SK-N-SH (cell line): Measurements from ENCODE around the gene SPSB4. TPM values are rescaled to one million over a fixed set of nuclear protein-coding genes. Genes with fewer than 3 reads are reported as not detected.

Experiments used
- CTCF ChIA-PET: fragments of 300-600, 350-600 bp; formaldehyde crosslinking; extraction: SDS; loops from one replicate; lab custom pipeline; 2021; lab: Yijun Ruan, JAX
- POLR2A ChIA-PET: fragments of 350-600 bp; sonication (Branson Sonifier 250); formaldehyde crosslinking; extraction: SDS; loops from one replicate; lab custom pipeline; 2020; ENCODE audit warnings: antibody characterized with exemption, inconsistent platforms; lab: Yijun Ruan, JAX
- DNase-seq: peaks from one replicate; pipeline ENCODE4 v3.0.0; 2012
- H2AFZ ChIP-seq: fragments of 200-600 bp; sonication (generic); 2 replicates; pipeline ENCODE4 v1.8.1; 2016; ENCODE audit warnings: antibody characterized with exemption, mild to moderate bottlenecking, low read depth
- H3F3A ChIP-seq: fragments of 200-600 bp; sonication (generic); replicated peaks from 2 replicates; pipeline ENCODE3; 2016; ENCODE audit warnings: antibody characterized with exemption, mild to moderate bottlenecking; ENCODE audit not compliant: insufficient read depth
- H3K27ac ChIP-seq, 2 experiments: fragments of 200-500 bp in 1 of 2; fragments of 200-600 bp in 1 of 2; sonication (Bioruptor generic) in 1 of 2; sonication (generic), shearing (Covaris generic) in 1 of 2; 2 replicates each; pipeline versions ENCODE4 v1.5.1 to v1.6.1; 2014 to 2016; ENCODE audit warnings: low read depth in 2 of 2, inconsistent platforms in 1 of 2, low read length in 1 of 2, mild to moderate bottlenecking in 1 of 2, mixed read lengths in 1 of 2
- H3K27me3 ChIP-seq: fragments of 200-600 bp; sonication (generic), shearing (Covaris generic); 2 replicates; pipeline ENCODE4 v1.6.1; 2016; ENCODE audit warnings: mixed run types; ENCODE audit not compliant: insufficient read depth
- H3K36me3 ChIP-seq, 2 experiments: fragments of 200-500 bp in 1 of 2; fragments of 200-600 bp in 1 of 2; sonication (Bioruptor generic) in 1 of 2; sonication (generic) in 1 of 2; replicated peaks in 1 of 2; 2 replicates each; pipeline versions ENCODE3 to v1.5.1; 2014 to 2016; ENCODE audit warnings: low read length in 1 of 2, mild to moderate bottlenecking in 1 of 2; ENCODE audit not compliant: insufficient read depth in 2 of 2, control insufficient read depth in 1 of 2
- H3K4me1 ChIP-seq, 2 experiments: fragments of 200-500 bp in 1 of 2; fragments of 200-600 bp in 1 of 2; sonication (Bioruptor generic) in 1 of 2; sonication (generic), shearing (Covaris generic) in 1 of 2; 2 replicates each; pipeline versions ENCODE4 v1.5.1 to v1.6.1; 2014 to 2016; ENCODE audit warnings: low read depth in 1 of 2, low read length in 1 of 2, mixed run types in 1 of 2; ENCODE audit not compliant: insufficient read depth in 2 of 2, control insufficient read depth in 1 of 2
- H3K4me2 ChIP-seq: fragments of 200-600 bp; sonication (generic), shearing (Covaris generic); 2 replicates; pipeline ENCODE4 v1.6.1; 2017; ENCODE audit warnings: mixed run types
- H3K4me3 ChIP-seq, 2 experiments: fragments of 200-500 bp in 1 of 2; fragments of 200-600 bp in 1 of 2; sonication (Bioruptor generic) in 1 of 2; sonication (generic), shearing (Covaris generic) in 1 of 2; 2 replicates each; pipeline versions ENCODE4 v1.5.1 to v1.8.1; 2014 to 2016; ENCODE audit warnings: low read depth in 2 of 2, inconsistent platforms in 1 of 2, low read length in 1 of 2, mild to moderate bottlenecking in 1 of 2, mixed read lengths in 1 of 2, moderate library complexity in 1 of 2
- H3K79me2 ChIP-seq: fragments of 200-600 bp; sonication (generic); 2 replicates; pipeline ENCODE4 v1.8.1; 2017; ENCODE audit warnings: mild to moderate bottlenecking; ENCODE audit not compliant: insufficient read depth
- H3K9ac ChIP-seq: fragments of 200-600 bp; sonication (generic); 2 replicates; pipeline ENCODE4 v1.6.1; 2017; ENCODE audit warnings: mixed run types
- H3K9me2 ChIP-seq: fragments of 200-600 bp; sonication (generic); 2 replicates; pipeline ENCODE4 v1.6.1; 2017; ENCODE audit warnings: mixed run types
- H3K9me3 ChIP-seq: fragments of 200-600 bp; sonication (generic); 2 replicates; pipeline ENCODE4 v1.6.1; 2017; ENCODE audit warnings: mixed run types, mild to moderate bottlenecking, moderate library complexity
- H4K20me1 ChIP-seq: fragments of 200-600 bp; sonication (generic); 2 replicates; pipeline ENCODE4 v1.6.1; 2017; ENCODE audit warnings: mild to moderate bottlenecking, mixed run types; ENCODE audit not compliant: insufficient read depth
- CHD2 ChIP-seq: fragments of 150-350 bp; IDR thresholded peaks from 2 replicates; pipeline ENCODE4 v1.6.1; 2018; ENCODE audit warnings: low read length; ENCODE audit not compliant: partially characterized antibody
- CTCF ChIP-seq: fragments of 200-600 bp; sonication (generic); IDR thresholded peaks from 2 replicates; pipeline ENCODE4 v1.6.1; 2017; ENCODE audit warnings: antibody characterized with exemption, mild to moderate bottlenecking, moderate library complexity
- EP300 ChIP-seq, 2 experiments: IDR thresholded peaks; 2 replicates each; pipeline versions ENCODE4 v1.4.0 to v1.6.1; 2012; ENCODE audit warnings: borderline replicate concordance in 1 of 2, low read depth in 1 of 2, low read length in 1 of 2
- FOSL2 ChIP-seq: IDR thresholded peaks from 2 replicates; pipeline ENCODE4 v1.4.0; 2012; ENCODE audit warnings: low read depth, mild to moderate bottlenecking, moderate library complexity, borderline replicate concordance
- FOXJ3 ChIP-seq: sonication (generic); formaldehyde crosslinking; IDR thresholded peaks from 2 replicates; pipeline ENCODE4 v1.5.1; 2020; ENCODE audit warnings: mild to moderate bottlenecking, missing genetic modification reagents
- FOXM1 ChIP-seq: IDR thresholded peaks from 2 replicates; pipeline ENCODE4 v1.4.0; 2012; ENCODE audit warnings: low read depth, mild to moderate bottlenecking
- GATA2 ChIP-seq: sonication (generic); formaldehyde crosslinking; IDR thresholded peaks from 2 replicates; pipeline ENCODE4 v1.5.0; 2020; ENCODE audit warnings: mild to moderate bottlenecking, missing genetic modification reagents
- JUND ChIP-seq: IDR thresholded peaks from 2 replicates; pipeline ENCODE4 v1.4.0; 2012
- NFIC ChIP-seq: IDR thresholded peaks from 2 replicates; pipeline ENCODE4 v1.4.0; 2012; ENCODE audit warnings: borderline replicate concordance
- RCOR1 ChIP-seq: fragments of 150-350 bp; IDR thresholded peaks from 2 replicates; pipeline ENCODE4 v1.6.1; 2017; ENCODE audit warnings: antibody characterized with exemption, low read length
- RFX5 ChIP-seq: IDR thresholded peaks from 2 replicates; pipeline ENCODE4 v1.6.1; 2012; ENCODE audit warnings: mild to moderate bottlenecking, improper control_type of control experiment, low read length
- RXRA ChIP-seq: IDR thresholded peaks from 2 replicates; pipeline ENCODE4 v1.4.0; 2012; ENCODE audit warnings: low read depth, mild to moderate bottlenecking, borderline replicate concordance
- TCF12 ChIP-seq: IDR thresholded peaks from 2 replicates; pipeline ENCODE4 v1.4.0; 2012
- TEAD4 ChIP-seq: IDR thresholded peaks from 2 replicates; pipeline ENCODE4 v1.4.0; 2012; ENCODE audit warnings: mild to moderate bottlenecking, borderline replicate concordance; ENCODE audit not compliant: insufficient read depth
- USF2 ChIP-seq: fragments of 150-350 bp; IDR thresholded peaks from 2 replicates; pipeline ENCODE4 v1.6.1; 2017; ENCODE audit warnings: antibody characterized with exemption, low read length, low read depth, borderline replicate concordance
- WGBS: methylation state at CpG from one replicate; pipeline ENCODE4 v1.1.6; 2017; ENCODE audit warnings: low lambda C conversion rate; 5-methylcytosine and 5-hydroxymethylcytosine counted together
- polyA plus RNA-seq, 3 experiments: library from polyadenylated mRNA; depleted of rRNA; stranded (reverse); fragments of >200 nt; gene quantifications; 2 replicates each; pipeline ENCODE4 v1.2.3, GENCODE V29; 2012

SPSB4 gene
- polyA plus RNA-seq, 1 of the 3 experiments (the other 2 are of a cell fraction): 0.10 TPM

- no peak overlapping the region for H3K4me3 ChIP-seq
These were observed 4.0 kb downstream of the SPSB4 start for GRCh38 chr3:141055136-141055535.

GRCh38 chr3:141055536-141056445 is 4.6 kb downstream of the SPSB4 start:
- 52% methylated on average over 10 of the region's 11 CpGs for WGBS
- H3K4me2 ChIP-seq: no peak overlapping the region
- peaks cover 16% of the 10 kb centered on the region for H3K27me3 ChIP-seq
- H3K9ac ChIP-seq: no peak overlapping the region
- no peak overlapping the region; a peak in 1 of 4 replicates for H3K27ac ChIP-seq
- H3K79me2 ChIP-seq: no peaks in the 10 kb centered on the region
- TF ChIP-seq CHD2 (no peak), RFX5 (no peak), TCF12 (no peak), USF2 (no peak), FOXM1 (no peak), CTCF (no peak), EP300 (IDR thresholded peaks at IDR 0.05; ENCODE audit: borderline replicate concordance in 1 of 2, low read depth in 1 of 2, low read length in 1 of 2) (no peak), RCOR1 (no peak), TEAD4 (no peak), FOXJ3 (CRISPR knock-in tag) (no peak), FOSL2 (no peak), NFIC (no peak), JUND (no peak)
- TF ChIP-seq, all 33 proteins: peak for 0
- Histone ChIP-seq H2AFZ (no peak overlapping the region), H3K9me3 (no peaks in the 10 kb centered on the region), H3K4me3 (no peak overlapping the region), H3K9me2 (no peaks in the 10 kb centered on the region), H4K20me1 (no peaks in the 10 kb centered on the region), H3K36me3 (no peaks in the 10 kb centered on the region), H3F3A (no peaks in the 10 kb centered on the region), H3K4me1 (peaks cover 0 to 31% of the 10 kb centered on the region in 2 experiments; a peak in 2 of 4 replicates)
- ChIA-PET CTCF (interaction anchor here (0.7 to 1.9 kb wide), 6 partner anchors 34 to 176 kb away, joined by 3 to 4 read pairs (median 4); partner anchors contain the start of gene PXYLP1), POLR2A (no interaction called here)
- no peak for DNase-seq

More at GRCh38 chr3:141055136-141055535, 4.0 kb downstream of the SPSB4 start:
- H2AFZ ChIP-seq: no peak overlapping the region
- TF ChIP-seq NFIC (no peak), CHD2 (no peak), GATA2 (CRISPR knock-in tag) (no peak), RXRA (no peak)
- ChIA-PET CTCF (interaction anchor here (0.7 to 1.9 kb wide), 5 partner anchors 44 to 177 kb away, joined by 3 to 4 read pairs (median 3); partner anchors contain the start of gene PXYLP1), POLR2A (no interaction called here)
- peaks cover 0 to 31% of the 10 kb centered on the region in 2 experiments; a peak in 2 of 4 replicates for H3K4me1 ChIP-seq
- no peaks in the 10 kb centered on the region for H4K20me1 ChIP-seq
- H3K9ac ChIP-seq: no peak overlapping the region
- no peak overlapping the region for H3K27ac ChIP-seq
- no peak for DNase-seq
- no peaks in the 10 kb centered on the region for H3F3A ChIP-seq
- H3K4me2 ChIP-seq: no peak overlapping the region
- no peaks in the 10 kb centered on the region for H3K79me2 ChIP-seq
- H3K9me2 ChIP-seq: no peaks in the 10 kb centered on the region
- H3K9me3 ChIP-seq: no peaks in the 10 kb centered on the region
- H3K36me3 ChIP-seq: no peaks in the 10 kb centered on the region
- H3K27me3 ChIP-seq: peaks cover 16% of the 10 kb centered on the region
- WGBS: 40% methylated on average over 5 of the region's 5 CpGs
